ENCODE data around the gene PITX2.

PITX2 gene

GRCh38 chr4:110612631-110613269 is 10.1 kb downstream of the PITX2 start:
- H3K36me3 ChIP-seq (ENCODE audit: insufficient read depth, low read length): no peaks in the 10 kb centered on the region
- no peak overlapping the region for H3K4me2 ChIP-seq (ENCODE audit: insufficient read depth, low read length)
- no peaks in the 10 kb centered on the region for H3K79me2 ChIP-seq (ENCODE audit: insufficient read depth, low read length)
- no peaks in the 10 kb centered on the region for H3K4me1 ChIP-seq (ENCODE audit: insufficient read depth, low read length)
- H3K27me3 ChIP-seq (ENCODE audit: insufficient read depth, low read length, poor library complexity): peaks cover 4% of the 10 kb centered on the region
- no peak overlapping the region for H3K9ac ChIP-seq (ENCODE audit: low read depth, low read length)
- H3K27ac ChIP-seq (ENCODE audit: low read length): no peak overlapping the region
- DNase-seq (no peak), ATAC-seq (ENCODE audit: insufficient read depth, low read depth) (no peak)
- no peak overlapping the region for H3K4me3 ChIP-seq (ENCODE audit: low read depth in 1 of 2, low read length in 2 of 2)
- no peak overlapping the region for H2AFZ ChIP-seq (ENCODE audit: low read depth, low read length)
- no peaks in the 10 kb centered on the region for H3K9me3 ChIP-seq (ENCODE audit: insufficient read depth, low read length, severe bottlenecking)
- TF ChIP-seq CTCF (IDR thresholded peaks at IDR 0.05; ENCODE audit: borderline replicate concordance, extremely low read depth, low read length, poor library complexity, severe bottlenecking) (no peak), EZH2 (IDR thresholded peaks at IDR 0.05; ENCODE audit: borderline replicate concordance, low read depth, low read length, severe bottlenecking) (no peak)
- no peaks in the 10 kb centered on the region for H4K20me1 ChIP-seq (ENCODE audit: insufficient read depth, low read length)

GRCh38 chr4:110611968-110612447 is 10.9 kb downstream of the PITX2 start:
- no peak for DNase-seq
- no peaks in the 10 kb centered on the region for H4K20me1 ChIP-seq (ENCODE audit: insufficient read depth, low read length)
- no peaks in the 10 kb centered on the region for H3K79me2 ChIP-seq (ENCODE audit: insufficient read depth, low read length)
- ATAC-seq (ENCODE audit: insufficient read depth, low read depth): no peak
- no peaks in the 10 kb centered on the region for H3K36me3 ChIP-seq (ENCODE audit: insufficient read depth, low read length)
- H3K4me3 ChIP-seq (ENCODE audit: low read depth in 1 of 2, low read length in 2 of 2): no peak overlapping the region
- H2AFZ ChIP-seq (ENCODE audit: low read depth, low read length): no peak overlapping the region
- no peak overlapping the region for H3K27ac ChIP-seq (ENCODE audit: low read length)
- H3K9me3 ChIP-seq (ENCODE audit: insufficient read depth, low read length, severe bottlenecking): no peaks in the 10 kb centered on the region
- no peak overlapping the region for H3K9ac ChIP-seq (ENCODE audit: low read depth, low read length)
- TF ChIP-seq EZH2 (IDR thresholded peaks at IDR 0.05; ENCODE audit: borderline replicate concordance, low read depth, low read length, severe bottlenecking) (no peak), CTCF (IDR thresholded peaks at IDR 0.05; ENCODE audit: borderline replicate concordance, extremely low read depth, low read length, poor library complexity, severe bottlenecking) (no peak)
- H3K4me2 ChIP-seq (ENCODE audit: insufficient read depth, low read length): no peak overlapping the region
- H3K27me3 ChIP-seq (ENCODE audit: insufficient read depth, low read length, poor library complexity): peaks cover 4% of the 10 kb centered on the region
- no peaks in the 10 kb centered on the region for H3K4me1 ChIP-seq (ENCODE audit: insufficient read depth, low read length)

GRCh38 chr4:110610940-110611831 is 11.7 kb downstream of the PITX2 start:
- no peak for ATAC-seq (ENCODE audit: insufficient read depth, low read depth)
- TF ChIP-seq CTCF (IDR thresholded peaks at IDR 0.05; ENCODE audit: borderline replicate concordance, extremely low read depth, low read length, poor library complexity, severe bottlenecking) (no peak), EZH2 (IDR thresholded peaks at IDR 0.05; ENCODE audit: borderline replicate concordance, low read depth, low read length, severe bottlenecking) (no peak)
- no peak overlapping the region for H3K9ac ChIP-seq (ENCODE audit: low read depth, low read length)
- H2AFZ ChIP-seq (ENCODE audit: low read depth, low read length): no peak overlapping the region
- no peaks in the 10 kb centered on the region for H3K9me3 ChIP-seq (ENCODE audit: insufficient read depth, low read length, severe bottlenecking)
- H3K36me3 ChIP-seq (ENCODE audit: insufficient read depth, low read length): no peaks in the 10 kb centered on the region
- no peak overlapping the region for H3K27ac ChIP-seq (ENCODE audit: low read length)
- peaks cover 4% of the 10 kb centered on the region for H3K27me3 ChIP-seq (ENCODE audit: insufficient read depth, low read length, poor library complexity)
- no peaks in the 10 kb centered on the region for H3K79me2 ChIP-seq (ENCODE audit: insufficient read depth, low read length)
- no peak overlapping the region for H3K4me3 ChIP-seq (ENCODE audit: low read depth in 1 of 2, low read length in 2 of 2)
- no peaks in the 10 kb centered on the region for H3K4me1 ChIP-seq (ENCODE audit: insufficient read depth, low read length)
- H3K4me2 ChIP-seq (ENCODE audit: insufficient read depth, low read length): no peak overlapping the region
- DNase-seq: no peak
- no peaks in the 10 kb centered on the region for H4K20me1 ChIP-seq (ENCODE audit: insufficient read depth, low read length)

All from DND-41 (cell line).